Tibial nerve (tissue), 4 donors: ENCODE data around the gene MRPL27. TPM values are rescaled to one million over a fixed set of nuclear protein-coding genes. Genes with fewer than 3 reads are reported as not detected.

Source experiments
- DNase-seq, 2 donors: peaks; one replicate each; pipeline ENCODE4 v3.0.0-alpha.2; 2019; ENCODE audit warnings: low spot score in 2 of 2
- H3K27ac ChIP-seq, 4 donors: fragments of 200-600 bp; sonication (generic) in 3 of 4; one replicate each; pipeline ENCODE4 v1.5.1; 2017 to 2019; ENCODE audit warnings: mild to moderate bottlenecking in 1 of 4
- H3K27me3 ChIP-seq, 2 donors: fragments of 200-600 bp; sonication (generic) in 1 of 2; one replicate each; pipeline versions ENCODE4 v1.5.1 to v1.6.0; 2017 to 2019
- H3K36me3 ChIP-seq, 3 donors: fragments of 200-600 bp; sonication (generic); one replicate each; pipeline ENCODE4 v1.5.1; 2018 to 2019
- H3K4me1 ChIP-seq, 4 donors: fragments of 200-600 bp; sonication (generic) in 3 of 4; one replicate each; pipeline ENCODE4 v1.5.1; 2017 to 2019
- H3K4me3 ChIP-seq, 4 donors: fragments of 200-600 bp; sonication (generic) in 3 of 4; one replicate each; pipeline ENCODE4 v1.5.1; 2017 to 2019; ENCODE audit warnings: mild to moderate bottlenecking in 1 of 4, moderate library complexity in 1 of 4
- H3K9me3 ChIP-seq, 4 donors: fragments of 200-600 bp; sonication (generic) in 3 of 4; one replicate each; pipeline ENCODE4 v1.5.1; 2017 to 2019
- EP300 ChIP-seq, 2 donors: sonication (generic); formaldehyde crosslinking; IDR thresholded peaks; one replicate each; pipeline ENCODE4 v1.6.1; 2017; ENCODE audit warnings: antibody characterized with exemption in 2 of 2, mild to moderate bottlenecking in 1 of 2
- POLR2A ChIP-seq, 2 donors: fragments of 450-650 bp; IDR thresholded peaks; one replicate each; pipeline ENCODE4 v1.6.1; 2017; ENCODE audit warnings: antibody characterized with exemption in 2 of 2, mild to moderate bottlenecking in 2 of 2, moderate library complexity in 2 of 2
- WGBS, 2 donors: methylation state at CpG; one replicate each; pipeline ENCODE4 v1.1.5; 2018; 5-methylcytosine and 5-hydroxymethylcytosine counted together
- total RNA-seq, 4 donors: library from RNA; depleted of rRNA; stranded (reverse); fragments of >200 nt; gene quantifications; one replicate each; pipeline ENCODE4 v1.1.0, GENCODE V29; 2016
- TF ChIP-seq, protein P1 (sequence below), 5 experiments: fragments of 200-600 bp in 3 of 5; fragments of 450-650 bp in 2 of 5; sonication (generic) in 3 of 5; IDR thresholded peaks; one replicate each; pipeline ENCODE4 v1.5.1; 2016 to 2019; ENCODE audit warnings: antibody characterized with exemption in 5 of 5, mild to moderate bottlenecking in 3 of 5, moderate library complexity in 2 of 5

The MRPL27 gene
- total RNA-seq, 4 donors from 2014 or later = 32.4 to 45.9 (median 34.9) TPM

DNA sequence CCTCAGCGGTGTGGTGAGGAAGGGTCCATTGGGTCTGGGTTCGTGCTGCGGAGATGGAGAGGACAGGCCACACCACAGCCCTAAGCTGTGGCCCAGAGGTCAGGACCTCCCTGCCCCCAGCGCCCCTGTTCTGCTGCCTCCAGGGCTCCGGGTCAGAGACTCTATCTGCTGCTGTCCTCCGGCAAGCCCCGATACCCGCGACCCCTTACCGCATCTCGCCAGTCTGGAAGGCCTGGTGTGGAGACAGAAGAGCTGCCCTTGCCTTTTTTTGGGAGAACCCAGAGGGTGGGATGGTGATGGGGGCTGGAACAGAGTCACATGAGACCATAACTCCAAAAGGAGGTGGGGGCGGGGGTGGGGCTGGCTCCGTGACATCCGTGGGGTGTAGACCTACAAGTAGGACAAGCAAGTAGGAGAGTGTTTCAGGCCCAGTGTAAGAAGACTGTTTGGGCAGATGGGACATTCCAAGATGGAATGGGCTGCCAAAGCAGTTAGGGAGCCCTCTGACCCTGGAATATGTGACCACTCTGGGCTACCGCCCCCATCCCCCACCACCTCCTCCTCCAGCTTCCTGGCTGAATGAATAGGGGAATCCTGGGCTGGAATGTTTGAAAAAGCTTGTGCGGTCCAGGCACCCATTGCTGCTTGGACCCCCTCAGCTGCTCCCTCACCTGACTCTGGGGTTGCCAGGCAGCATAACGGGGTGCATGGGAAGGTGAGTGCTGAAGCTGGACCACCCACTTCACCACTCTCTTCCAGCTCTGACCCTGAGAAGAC is 25.7 kb downstream of the MRPL27 start:
- 21 to 23% methylated on average over 15 to 17 of the region's 17 CpGs for WGBS, 2 donors
- TF ChIP-seq POLR2A (IDR thresholded peaks at IDR 0.05) (no peak), EP300 (IDR thresholded peaks at IDR 0.05) (no peak)
- TF ChIP-seq, protein P1, sequence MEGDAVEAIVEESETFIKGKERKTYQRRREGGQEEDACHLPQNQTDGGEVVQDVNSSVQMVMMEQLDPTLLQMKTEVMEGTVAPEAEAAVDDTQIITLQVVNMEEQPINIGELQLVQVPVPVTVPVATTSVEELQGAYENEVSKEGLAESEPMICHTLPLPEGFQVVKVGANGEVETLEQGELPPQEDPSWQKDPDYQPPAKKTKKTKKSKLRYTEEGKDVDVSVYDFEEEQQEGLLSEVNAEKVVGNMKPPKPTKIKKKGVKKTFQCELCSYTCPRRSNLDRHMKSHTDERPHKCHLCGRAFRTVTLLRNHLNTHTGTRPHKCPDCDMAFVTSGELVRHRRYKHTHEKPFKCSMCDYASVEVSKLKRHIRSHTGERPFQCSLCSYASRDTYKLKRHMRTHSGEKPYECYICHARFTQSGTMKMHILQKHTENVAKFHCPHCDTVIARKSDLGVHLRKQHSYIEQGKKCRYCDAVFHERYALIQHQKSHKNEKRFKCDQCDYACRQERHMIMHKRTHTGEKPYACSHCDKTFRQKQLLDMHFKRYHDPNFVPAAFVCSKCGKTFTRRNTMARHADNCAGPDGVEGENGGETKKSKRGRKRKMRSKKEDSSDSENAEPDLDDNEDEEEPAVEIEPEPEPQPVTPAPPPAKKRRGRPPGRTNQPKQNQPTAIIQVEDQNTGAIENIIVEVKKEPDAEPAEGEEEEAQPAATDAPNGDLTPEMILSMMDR (IDR thresholded peaks at IDR 0.05) = no peak

DNA sequence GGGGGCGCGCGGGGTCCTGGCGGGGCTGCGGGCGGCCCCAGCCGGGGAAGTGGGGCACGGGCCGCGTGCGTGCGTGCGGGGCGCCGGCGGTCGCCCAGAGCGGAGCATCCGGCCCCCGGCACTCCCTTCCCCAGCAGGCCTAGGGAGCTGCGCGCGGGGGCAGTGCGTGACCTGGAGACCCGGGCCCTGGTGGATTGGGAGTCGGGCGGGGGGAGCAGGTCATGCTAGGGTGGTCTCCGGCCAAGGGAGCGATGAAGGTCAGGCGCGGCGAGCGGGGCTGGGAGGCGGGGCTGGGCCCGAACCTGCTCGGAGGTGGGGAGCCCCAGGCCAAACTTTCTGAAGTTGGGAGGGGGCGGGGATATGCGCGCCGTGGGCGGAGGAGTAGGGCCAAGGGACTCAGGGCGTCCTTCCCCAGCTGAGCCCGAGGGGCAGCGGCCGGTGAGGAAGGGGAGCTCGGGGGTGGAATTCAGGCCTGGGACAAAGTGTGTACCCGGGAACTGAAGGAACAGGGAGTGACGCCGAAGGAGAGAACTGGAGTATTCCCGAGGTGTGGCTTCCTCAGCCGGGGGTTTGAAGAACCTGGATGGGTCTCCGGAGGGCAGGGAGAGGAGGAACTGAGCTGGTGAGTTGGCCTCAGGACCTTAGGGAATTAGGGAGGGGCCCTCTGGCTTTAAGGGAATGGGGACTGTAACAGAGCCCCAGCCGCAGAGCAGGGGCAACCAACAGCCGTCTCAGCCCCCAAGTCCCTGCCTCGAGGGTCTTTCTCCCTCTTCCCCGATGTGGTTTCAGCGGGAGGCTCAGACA is 26.5 kb downstream of the MRPL27 start:
- no peaks in the 10 kb centered on the region for H3K9me3 ChIP-seq
- no peak for DNase-seq
- H3K4me3 ChIP-seq = peak overlapping the region; percentile 61 to 97 (median 94)
- no peaks in the 10 kb centered on the region for H3K36me3 ChIP-seq
- peaks cover 0 to 39% (median 15%) of the 10 kb centered on the region in 4 donors for H3K4me1 ChIP-seq
- H3K27me3 ChIP-seq = no peaks in the 10 kb centered on the region
- no peak for TF ChIP-seq EP300 (IDR thresholded peaks at IDR 0.05)
- no peak for TF ChIP-seq POLR2A (IDR thresholded peaks at IDR 0.05)
- TF ChIP-seq, protein P1 (IDR thresholded peaks at IDR 0.05) = no peak
- 0 to 1% methylated on average over 45 to 50 of the region's 57 CpGs for WGBS, 2 donors
- H3K27ac ChIP-seq = peak overlapping the region; percentile 13 to 85 (median 58)

More for the DNA sequence above, 25.7 kb downstream of the MRPL27 start:
- H3K4me3 ChIP-seq = peak overlapping the region; percentile 61 to 97 (median 94)
- H3K27ac ChIP-seq = peak overlapping the region; percentile 13 to 85 (median 58)
- no peaks in the 10 kb centered on the region for H3K27me3 ChIP-seq
- peaks cover 0 to 7% (median 0%) of the 10 kb centered on the region in 3 donors for H3K36me3 ChIP-seq
- no peak for DNase-seq
- H3K4me1 ChIP-seq = peaks cover 0 to 42% (median 15%) of the 10 kb centered on the region in 4 donors
- H3K9me3 ChIP-seq = no peaks in the 10 kb centered on the region

DNA sequence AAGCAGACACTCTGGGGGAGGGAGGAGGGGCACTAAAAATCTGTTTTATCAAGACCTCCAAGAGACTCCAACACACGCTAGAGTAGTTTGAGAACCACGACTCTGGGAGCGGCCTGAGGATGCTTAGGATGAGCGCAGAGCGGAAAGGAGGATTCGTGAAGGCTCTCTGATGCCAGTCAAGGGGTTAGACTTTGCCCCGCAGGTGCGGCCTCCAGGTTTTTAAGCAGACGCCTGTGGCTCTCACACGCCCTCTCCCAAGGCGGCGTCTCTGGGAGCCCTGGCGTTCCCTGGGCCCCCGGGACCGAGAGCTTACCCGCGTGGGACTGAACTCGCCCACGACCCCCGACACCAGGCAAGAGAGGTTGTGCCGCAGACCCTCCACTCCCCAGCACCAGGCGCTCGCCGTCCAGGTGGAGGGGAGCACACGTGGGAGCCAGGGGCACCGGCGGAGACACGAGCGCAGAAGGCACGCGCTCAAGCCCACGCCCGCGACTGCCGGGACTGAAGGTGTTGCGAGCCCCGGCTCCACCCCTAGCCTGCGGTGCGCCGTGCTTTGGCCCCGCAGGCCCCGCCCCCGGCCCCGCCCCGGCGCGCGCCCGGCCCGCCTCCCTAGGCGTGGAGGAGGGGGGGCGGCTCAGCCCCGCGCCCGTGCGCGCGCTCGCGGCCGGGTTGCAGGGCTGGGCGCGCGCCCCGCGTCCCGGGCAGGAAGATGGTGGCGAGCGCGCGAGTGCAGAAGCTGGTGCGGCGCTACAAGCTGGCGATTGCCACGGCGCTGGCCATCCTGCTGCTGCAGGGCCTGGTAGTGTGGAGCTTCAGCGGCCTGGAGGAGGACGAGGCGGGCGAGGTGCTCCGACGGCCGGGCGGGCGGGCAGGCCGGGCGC is 27.3 kb downstream of the MRPL27 start, which contains the start of gene XYLT2:
Gene XYLT2, plus strand, starts transcription at position 695 of the 881 bp plus-strand sequence. Its CDS starts 15 bp downstream, at position 710.
- peak; percentile 74 to 76 for DNase-seq
- peak within 1 kb of the TSS; percentile 61 to 97 (median 94) for H3K4me3 ChIP-seq
- H3K27ac ChIP-seq = peak within 1 kb of the TSS; percentile 13 to 85 (median 58)
- no peaks in the 10 kb centered on the region for H3K27me3 ChIP-seq
- H3K4me1 ChIP-seq = peaks cover 0 to 35% (median 15%) of the 10 kb centered on the region in 4 donors
- no peaks in the 10 kb centered on the region for H3K36me3 ChIP-seq
- TF ChIP-seq POLR2A (IDR thresholded peaks at IDR 0.05) (peak in 1 of 2 donors; percentile 65), EP300 (IDR thresholded peaks at IDR 0.05) (peak in 1 of 2 donors; percentile 37)
- TF ChIP-seq, protein P1 (IDR thresholded peaks at IDR 0.05) = no peak
- no peaks in the 10 kb centered on the region for H3K9me3 ChIP-seq
- WGBS, 2 donors = 4 to 10% methylated on average over 30 to 56 of the region's 87 CpGs

DNA sequence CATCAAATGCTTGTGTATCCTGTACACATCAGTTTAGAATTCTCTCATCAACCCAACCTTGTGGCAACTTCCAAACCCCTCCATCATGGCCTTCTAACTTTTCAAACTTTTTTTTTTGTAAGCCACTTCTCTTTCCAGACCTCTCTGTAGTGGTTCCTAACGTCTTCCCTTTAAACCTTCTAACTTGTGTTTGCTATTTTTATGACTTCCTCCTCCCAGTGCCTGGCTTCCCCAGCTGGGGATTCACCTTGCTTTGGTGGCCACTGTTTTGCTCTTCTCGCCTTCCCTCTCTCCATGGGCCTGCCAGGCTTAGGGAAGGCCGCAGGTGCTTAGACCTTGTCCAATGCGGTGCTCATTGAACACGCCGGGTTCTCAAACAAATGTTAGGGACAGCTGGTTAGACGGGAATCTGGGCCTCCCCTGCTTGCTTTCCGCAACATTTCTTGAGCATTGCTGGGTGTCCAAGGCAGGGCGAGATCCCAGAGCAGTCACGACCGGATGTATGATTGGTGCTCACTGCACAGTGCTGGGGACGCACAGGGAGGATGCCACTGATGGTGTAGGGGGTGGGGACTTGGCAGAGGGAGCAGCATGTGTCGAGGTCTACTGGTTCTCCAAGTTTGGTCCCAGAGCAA is 28.1 kb downstream of the MRPL27 start:
- H3K36me3 ChIP-seq = no peaks in the 10 kb centered on the region
- DNase-seq = no peak
- H3K4me1 ChIP-seq = peaks cover 0 to 35% (median 15%) of the 10 kb centered on the region in 4 donors
- no peaks in the 10 kb centered on the region for H3K9me3 ChIP-seq
- H3K27me3 ChIP-seq = no peaks in the 10 kb centered on the region
- H3K27ac ChIP-seq = no peak overlapping the region
- TF ChIP-seq, protein P1 (IDR thresholded peaks at IDR 0.05) = no peak
- TF ChIP-seq POLR2A (IDR thresholded peaks at IDR 0.05) (no peak), EP300 (IDR thresholded peaks at IDR 0.05) (no peak)
- no peak overlapping the region for H3K4me3 ChIP-seq
- 62 to 63% methylated on average over 13 of the region's 13 CpGs for WGBS, 2 donors
